RCC 7860 (cell line): Measurements from ENCODE around the gene GPN1.
"Not testable (repeated sequence)": the region's sequence is repeated elsewhere in the genome, so short reads cannot be mapped to it uniquely, and the experiment has no call there.

Experiments used
- DNase-seq: peaks from one replicate; pipeline ENCODE4 v3.0.0-alpha.2; 2015; ENCODE audit warnings: low spot score
- FAIRE-seq: peaks from 2 replicates; lab custom pipeline; 2012; peaks lifted over from hg19 to GRCh38; lab: Jason Lieb, UNC

GPN1 gene

GRCh38 chr2:27664622-27665363 lies 35.9 kb downstream of the GPN1 start:
- DNase-seq, result no peak

GRCh38 chr2:27667446-27667845 lies 38.6 kb downstream of the GPN1 start:
- DNase-seq, result no peak
- FAIRE-seq, result no peak

More at GRCh38 chr2:27664622-27665363, 35.9 kb downstream of the GPN1 start:
- FAIRE-seq, result no peak

- DNase-seq (no peak), FAIRE-seq (no peak)
Measured at GRCh38 chr2:27671235-27671634, 42.4 kb downstream of the GPN1 start.

- FAIRE-seq (no peak), DNase-seq (no peak)
Measured at GRCh38 chr2:27672723-27673486, 44.1 kb downstream of the GPN1 start.

DNA sequence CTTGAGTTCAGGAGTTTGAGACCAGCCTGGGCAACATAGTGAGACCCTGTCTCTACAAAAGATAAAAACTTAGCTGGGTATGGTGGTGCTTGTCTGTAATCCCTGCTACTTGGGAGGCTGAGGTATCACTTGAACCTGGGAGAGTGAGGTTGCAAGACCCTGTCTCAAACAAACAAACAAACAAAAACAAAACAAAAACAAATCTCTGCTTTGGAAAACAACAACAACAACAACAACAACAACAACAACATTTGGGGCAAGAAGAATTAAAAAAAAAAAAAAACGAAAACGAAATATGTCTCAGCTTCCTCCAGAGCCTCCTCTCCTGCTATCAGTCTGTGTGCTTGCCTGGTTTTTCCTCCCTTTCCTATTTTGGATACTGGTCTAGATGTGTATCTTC lies 51.7 kb downstream of the GPN1 start:
- FAIRE-seq, result no peak
- no peak for DNase-seq

- DNase-seq, result peak; percentile 80
- no peak for FAIRE-seq
Measured at GRCh38 chr2:27681841-27682240, 53.0 kb downstream of the GPN1 start.

GRCh38 chr2:27682334-27682771 lies 53.5 kb downstream of the GPN1 start:
- FAIRE-seq (peak; percentile 98), DNase-seq (peak; percentile 93)

GRCh38 chr2:27683390-27684071 lies 54.7 kb downstream of the GPN1 start:
- FAIRE-seq (peak; percentile 62), DNase-seq (peak; percentile 77)

DNA sequence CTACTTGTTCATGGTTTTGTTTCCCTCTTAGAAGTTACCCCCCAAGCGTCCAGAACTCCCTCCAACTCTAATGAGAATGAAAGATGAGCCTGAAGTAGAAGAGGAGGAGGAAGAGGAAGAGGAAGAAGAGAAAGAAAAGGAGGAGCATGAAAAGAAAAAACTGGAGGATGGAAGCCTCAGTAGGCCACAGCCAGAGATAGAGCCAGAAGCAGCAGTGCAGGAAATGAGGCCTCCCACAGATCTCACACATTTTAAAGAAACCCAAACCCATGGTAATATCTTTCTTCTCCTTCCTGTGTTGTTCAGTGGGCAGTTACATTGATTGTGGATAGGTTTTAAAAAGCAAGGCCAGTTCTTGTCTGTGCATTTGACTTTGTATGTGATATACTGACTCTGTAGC lies 56.2 kb downstream of the GPN1 start:
- not testable (repeated sequence) for DNase-seq, FAIRE-seq

GRCh38 chr2:27685577-27685976 lies 56.7 kb downstream of the GPN1 start:
- FAIRE-seq, result no peak

DNA sequence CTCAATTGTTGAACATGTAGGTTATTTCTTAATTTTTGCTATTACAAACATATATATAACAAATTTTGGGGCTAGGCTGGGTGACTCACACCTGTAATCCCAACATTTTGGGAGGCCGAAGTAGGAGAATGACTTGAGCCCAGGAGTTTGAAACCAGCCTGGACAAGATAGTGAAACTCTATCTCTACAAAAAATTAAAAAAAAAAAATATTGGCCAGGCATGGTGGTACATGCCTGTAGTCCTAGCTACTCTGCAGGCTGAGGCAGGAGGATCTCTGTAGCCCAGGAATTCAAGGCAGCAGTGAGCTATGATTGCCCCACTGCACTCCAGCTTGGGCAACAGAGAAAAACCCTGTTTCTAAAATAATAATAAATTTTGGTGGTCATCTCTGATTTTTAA lies 58.4 kb downstream of the GPN1 start:
- DNase-seq (no peak), FAIRE-seq (no peak)

More at GRCh38 chr2:27685577-27685976, 56.7 kb downstream of the GPN1 start:
- DNase-seq, result no peak

GRCh38 chr2:27689424-27689823 lies 60.6 kb downstream of the GPN1 start:
- no peak for FAIRE-seq
- no peak for DNase-seq

DNA sequence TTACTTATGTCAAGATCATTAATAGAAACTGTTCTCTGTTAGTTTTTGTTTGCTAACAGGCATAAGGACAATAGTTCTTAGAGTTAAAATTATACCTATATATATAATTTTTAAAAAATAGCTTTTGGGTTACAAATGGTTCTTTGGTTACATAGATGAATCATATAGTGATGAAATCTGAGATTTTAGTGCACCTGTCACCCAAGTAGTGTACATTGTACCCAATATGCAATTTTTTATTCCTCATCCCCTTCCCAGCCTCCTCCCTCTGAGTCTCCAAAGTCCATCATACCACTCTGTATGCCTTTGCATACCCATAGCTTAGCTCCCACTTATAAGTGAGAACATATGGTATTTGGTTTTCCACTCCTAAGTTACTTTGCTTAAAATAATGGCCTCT lies 61.2 kb downstream of the GPN1 start:
- DNase-seq (no peak), FAIRE-seq (no peak)

DNA sequence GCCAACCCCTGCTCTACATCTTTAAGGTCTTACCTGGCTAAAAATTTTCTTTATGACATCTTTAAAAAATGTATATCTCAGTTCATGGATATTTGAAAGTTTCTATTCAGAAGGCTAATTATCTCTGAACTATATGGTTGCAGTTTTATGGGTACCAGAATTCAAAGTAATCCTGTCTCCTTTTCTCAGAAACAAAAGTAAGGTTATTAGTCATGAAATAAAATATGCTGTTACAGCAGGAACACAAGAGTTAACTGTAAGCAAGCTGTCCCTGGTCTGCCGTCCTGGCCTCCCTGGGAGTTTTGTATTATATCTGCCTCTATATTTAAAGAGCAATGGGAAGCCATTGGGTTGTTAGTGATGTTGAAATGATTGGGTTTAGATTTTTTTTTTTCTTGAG lies 68.8 kb downstream of the GPN1 start:
- FAIRE-seq (no peak), DNase-seq (no peak)
